ENCODE measurements around the gene TLX1.
A peak's percentile ranks its signal among the peaks of the same experiment; 100 is the strongest.

TLX1 gene

DNA sequence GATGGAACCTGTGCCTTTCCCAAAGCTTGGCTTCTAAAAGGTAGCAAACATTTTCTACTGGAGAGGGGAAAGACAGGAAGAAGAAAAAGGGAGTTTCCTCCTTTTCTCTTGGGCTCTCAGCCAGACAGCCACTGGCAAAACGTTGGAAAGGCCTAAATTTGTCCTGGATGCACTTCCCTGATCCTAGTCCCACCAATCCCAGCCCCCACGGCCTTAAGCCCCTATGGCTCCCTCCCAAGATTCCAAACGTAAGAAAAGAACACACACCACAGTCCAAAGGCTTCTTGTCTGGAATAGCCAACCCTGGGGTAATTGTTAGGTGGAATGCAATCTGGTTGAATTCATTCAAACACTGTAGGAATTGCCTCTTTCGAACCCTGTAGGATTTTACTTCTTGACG is 959 bp upstream of the TLX1 start:
- H3K27ac ChIP-seq, result peak overlapping the region; percentile 72; the same call in 1 of the 2 replicates
- TF ChIP-seq, protein P1, sequence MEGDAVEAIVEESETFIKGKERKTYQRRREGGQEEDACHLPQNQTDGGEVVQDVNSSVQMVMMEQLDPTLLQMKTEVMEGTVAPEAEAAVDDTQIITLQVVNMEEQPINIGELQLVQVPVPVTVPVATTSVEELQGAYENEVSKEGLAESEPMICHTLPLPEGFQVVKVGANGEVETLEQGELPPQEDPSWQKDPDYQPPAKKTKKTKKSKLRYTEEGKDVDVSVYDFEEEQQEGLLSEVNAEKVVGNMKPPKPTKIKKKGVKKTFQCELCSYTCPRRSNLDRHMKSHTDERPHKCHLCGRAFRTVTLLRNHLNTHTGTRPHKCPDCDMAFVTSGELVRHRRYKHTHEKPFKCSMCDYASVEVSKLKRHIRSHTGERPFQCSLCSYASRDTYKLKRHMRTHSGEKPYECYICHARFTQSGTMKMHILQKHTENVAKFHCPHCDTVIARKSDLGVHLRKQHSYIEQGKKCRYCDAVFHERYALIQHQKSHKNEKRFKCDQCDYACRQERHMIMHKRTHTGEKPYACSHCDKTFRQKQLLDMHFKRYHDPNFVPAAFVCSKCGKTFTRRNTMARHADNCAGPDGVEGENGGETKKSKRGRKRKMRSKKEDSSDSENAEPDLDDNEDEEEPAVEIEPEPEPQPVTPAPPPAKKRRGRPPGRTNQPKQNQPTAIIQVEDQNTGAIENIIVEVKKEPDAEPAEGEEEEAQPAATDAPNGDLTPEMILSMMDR (conservative IDR thresholded peaks at IDR 0.05), result no peak

DNA sequence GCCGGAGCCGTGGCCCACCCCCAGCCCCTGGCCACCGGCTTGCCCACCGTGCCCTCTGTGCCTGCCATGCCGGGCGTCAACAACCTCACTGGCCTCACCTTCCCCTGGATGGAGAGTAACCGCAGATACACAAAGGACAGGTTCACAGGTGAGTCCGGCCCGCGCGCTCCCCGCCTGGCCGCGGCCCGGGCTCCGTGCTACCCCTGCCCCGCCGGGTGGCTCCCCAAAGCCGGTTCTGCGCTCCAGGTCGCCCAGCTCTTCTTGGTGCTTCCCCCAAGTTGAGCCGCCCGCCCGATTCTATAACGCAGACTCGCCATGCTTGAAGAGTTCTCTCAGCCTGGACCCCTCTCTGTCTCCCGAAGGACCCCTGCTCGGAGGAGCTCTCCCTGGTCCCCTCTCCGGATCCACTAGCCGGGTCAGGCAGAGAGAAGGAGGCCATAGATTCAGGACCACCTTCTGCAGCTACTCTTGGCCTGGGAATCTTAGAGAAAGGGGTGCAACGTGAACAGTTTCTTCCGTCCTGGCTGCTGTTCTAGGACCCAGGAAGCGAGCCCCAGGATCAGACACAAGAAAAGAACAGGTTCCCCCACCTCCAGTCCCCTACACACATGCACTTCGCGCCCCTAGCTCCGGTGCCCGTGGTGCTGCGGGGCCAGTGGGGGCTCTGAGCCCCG is 999 bp downstream of the TLX1 start:
- H3K27ac ChIP-seq, result peak overlapping the region; percentile 72
- TF ChIP-seq, protein P1 (conservative IDR thresholded peaks at IDR 0.05), result no peak

DNA sequence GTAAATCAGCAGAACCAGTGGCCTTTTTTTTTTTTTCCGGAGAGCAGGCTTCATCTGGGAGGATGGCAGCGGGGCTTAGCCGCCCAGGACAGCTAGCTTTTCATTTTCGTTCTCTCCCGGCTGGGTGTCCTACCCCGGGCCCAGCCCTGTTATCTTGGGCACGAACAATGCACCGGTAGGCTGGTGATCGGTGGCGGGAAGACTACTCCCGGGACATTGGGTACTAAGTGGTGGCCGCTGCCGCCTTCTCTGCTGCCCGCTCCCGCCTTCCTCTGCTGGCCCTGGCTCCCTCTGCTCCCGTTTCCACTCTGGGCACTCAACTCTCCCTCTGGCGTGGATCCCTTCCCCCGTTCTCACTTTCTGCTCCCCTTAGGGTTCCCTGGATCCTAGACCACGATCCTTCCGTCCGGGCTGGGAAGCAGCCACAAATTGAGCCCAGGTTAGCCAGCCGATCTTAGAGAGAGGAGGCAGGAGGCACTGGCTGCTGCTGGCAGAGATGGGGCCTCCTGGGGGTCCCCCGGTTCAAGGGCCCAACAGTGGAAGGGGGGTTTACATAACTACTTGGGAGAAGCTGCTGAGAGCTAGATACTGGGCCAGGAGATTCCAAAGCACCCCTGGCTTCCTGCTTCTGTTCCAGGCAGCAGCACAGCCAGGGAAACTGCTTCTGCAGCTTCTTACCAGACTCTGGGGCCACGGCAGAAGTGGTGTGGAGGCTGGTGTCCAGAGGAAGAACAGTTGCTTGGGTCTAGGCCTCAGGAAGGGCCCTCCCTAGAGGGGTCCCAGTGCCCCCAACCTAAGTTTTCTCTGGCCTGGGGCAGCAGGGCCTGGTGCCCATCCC is 1.8 kb downstream of the TLX1 start:
- TF ChIP-seq, protein P1 (conservative IDR thresholded peaks at IDR 0.05), result no peak
- H3K27ac ChIP-seq, result peak overlapping the region; percentile 72; the same call in 1 of the 2 replicates

DNA sequence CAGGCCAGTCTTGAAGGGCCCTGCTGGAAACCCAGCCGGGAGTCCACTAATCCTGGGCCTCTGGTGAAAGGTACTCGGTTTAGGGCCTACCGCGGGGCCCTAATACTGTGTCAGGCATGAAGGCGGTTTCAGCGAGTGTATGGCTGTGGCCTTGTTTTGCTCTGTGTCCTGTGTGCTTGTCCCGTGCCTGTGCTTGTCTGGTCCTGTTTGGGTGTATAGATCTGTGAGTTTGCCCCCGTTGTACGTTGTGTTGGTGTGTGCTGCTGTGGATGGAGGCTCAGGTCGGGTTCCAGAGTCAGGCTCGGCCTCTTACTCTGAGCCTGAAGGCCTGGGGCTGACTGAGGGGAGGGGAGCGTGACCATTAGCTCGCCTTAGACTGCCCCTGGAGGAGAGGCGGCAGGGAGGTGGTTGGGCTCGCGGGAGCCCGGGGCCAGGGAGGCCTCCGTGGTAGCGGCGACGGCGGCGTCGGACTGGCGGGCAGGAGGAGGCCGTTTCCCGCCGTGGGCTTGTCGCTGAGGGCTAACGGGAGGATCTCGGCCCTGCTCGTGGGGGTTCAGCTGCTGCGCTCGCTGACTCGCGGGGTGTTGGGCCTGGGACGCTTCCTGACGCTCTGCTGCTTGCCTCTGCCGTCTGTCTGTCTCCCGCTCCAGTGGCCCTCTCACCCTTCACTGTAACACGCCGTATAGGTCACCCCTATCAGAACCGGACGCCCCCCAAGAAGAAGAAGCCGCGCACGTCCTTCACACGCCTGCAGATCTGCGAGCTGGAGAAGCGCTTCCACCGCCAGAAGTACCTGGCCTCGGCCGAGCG is 2.6 kb downstream of the TLX1 start:
- TF ChIP-seq, protein P1 (conservative IDR thresholded peaks at IDR 0.05), result no peak
- H3K27ac ChIP-seq, result peak overlapping the region; percentile 72; the same call in 1 of the 2 replicates

DNA sequence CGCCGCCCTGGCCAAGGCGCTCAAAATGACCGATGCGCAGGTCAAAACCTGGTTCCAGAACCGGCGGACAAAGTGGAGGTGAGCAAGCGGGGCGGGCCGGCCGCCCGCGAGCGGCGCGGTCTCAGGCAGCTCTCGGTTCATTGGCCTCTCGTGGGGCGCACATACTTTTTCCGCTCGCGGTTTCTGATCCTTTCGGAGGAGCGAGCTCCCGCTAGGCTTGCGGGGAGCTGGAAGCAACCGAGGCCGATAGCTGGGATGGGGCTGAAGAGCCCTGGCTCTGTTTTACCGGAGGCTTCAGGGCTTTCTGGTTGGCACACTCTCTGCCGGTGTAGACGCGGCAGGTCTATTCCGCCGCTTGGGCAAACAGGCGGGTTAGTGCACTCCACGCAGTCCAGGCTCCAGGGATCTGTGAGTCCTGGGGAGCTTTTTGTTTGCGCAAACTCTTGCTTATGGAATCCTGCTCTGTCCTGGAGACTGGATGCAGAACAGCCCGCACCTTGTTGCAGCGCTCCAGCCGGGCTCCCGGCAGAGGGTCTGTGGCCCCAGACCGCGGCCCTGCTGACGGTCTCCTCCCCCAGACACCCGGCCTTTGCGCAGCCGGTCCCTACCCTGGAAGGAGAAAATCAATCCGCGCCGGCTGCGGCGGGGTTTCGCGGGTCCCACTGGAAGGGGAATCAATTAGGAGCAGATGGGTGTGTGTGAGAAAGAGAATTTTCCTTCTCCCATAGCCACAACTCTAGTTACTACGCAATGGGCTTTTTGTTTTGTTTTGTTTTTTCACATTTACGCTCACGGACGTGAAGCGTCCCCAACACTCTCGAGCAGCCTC is 3.4 kb downstream of the TLX1 start:
- TF ChIP-seq, protein P1 (conservative IDR thresholded peaks at IDR 0.05), result no peak

DNA sequence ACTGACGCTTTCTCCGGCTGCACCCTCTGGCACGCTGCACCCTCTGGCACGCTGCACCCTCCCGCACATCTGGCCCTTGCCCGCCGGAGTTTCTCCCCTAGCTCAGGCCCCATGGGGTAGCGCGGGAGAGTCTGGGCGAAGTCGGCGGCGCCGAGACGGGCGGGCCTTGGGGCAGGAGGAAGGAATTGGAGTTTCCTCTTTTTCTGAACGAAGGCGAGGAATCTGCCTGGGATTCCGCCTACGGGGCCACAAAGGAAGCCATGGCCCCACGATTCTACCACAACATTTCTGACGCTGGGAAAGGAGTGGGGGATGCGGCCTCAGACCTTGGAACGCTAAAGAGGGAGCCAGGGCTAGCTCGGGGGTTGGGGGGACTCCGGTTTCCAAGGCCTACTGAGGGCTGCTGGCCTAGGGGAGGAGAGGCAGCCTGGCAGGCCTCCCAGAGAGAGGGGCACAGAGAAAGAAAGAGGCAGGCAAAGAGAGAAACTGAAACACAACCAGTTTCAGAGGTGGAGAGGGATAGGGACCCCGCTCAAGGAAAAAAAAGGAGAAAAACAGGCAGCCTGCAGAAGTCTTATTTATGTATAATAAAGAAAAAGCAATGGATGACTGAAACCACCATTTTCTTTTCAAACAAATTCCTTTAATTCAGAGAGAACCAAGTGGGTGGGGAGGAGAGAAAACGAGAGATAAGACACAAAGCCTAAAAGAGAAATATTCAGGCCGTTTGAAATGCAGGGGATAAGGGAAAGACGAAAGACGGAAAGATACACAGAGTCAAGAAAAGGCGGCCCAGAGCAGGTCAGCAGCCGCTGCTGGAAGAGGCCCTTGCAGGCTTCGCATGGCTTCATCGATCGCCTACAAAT is 4.3 kb downstream of the TLX1 start:
- TF ChIP-seq, protein P1 (conservative IDR thresholded peaks at IDR 0.05), result no peak

More for the DNA sequence above, 3.4 kb downstream of the TLX1 start:
- H3K27ac ChIP-seq, result no peak overlapping the region

More for the DNA sequence above, 4.3 kb downstream of the TLX1 start:
- no peak overlapping the region for H3K27ac ChIP-seq
